HG03354 (cell line): Measurements from ENCODE around the gene SMIM45.

ENCODE experiments used
- ATAC-seq: cut with Tn5 transposase; IDR thresholded peaks from one replicate; pipeline ENCODE4 v1.9.1; 2021; ENCODE audit warnings: mild to moderate bottlenecking; ENCODE audit not compliant: unreplicated experiment, poor library complexity, severe bottlenecking

Gene SMIM45

DNA sequence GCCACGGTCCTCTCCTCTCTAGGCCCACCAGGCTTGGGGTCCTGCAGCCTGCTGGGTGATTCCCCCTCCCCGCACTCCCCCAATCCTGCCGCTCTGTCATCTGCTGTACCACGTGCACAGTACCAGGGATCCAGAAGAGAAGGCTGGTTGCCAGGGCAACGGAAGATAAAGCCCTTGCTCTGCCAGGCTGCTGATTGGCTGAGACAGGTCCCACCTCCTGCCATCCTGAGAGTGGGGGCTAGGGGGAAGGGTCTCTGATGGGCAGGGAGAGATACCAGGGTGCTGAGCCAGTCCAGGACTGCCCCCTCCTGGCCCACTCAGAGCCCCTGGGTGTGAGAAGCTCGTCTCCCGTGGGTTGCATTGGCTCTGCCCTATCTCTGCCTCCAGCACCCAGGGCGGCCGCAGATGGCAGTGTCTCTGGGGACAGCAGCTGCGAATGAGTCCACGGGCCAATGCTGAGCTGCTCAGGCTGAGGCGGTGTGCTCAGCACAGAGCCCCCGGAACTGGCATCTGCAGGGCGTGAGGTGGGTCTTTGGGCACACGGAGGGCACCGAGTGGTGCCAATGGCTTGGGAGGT lies at the start of gene SMIM45:
Gene SMIM45, plus strand, starts transcription at position 253 of the 577 bp plus-strand sequence.
- ATAC-seq = no peak

DNA sequence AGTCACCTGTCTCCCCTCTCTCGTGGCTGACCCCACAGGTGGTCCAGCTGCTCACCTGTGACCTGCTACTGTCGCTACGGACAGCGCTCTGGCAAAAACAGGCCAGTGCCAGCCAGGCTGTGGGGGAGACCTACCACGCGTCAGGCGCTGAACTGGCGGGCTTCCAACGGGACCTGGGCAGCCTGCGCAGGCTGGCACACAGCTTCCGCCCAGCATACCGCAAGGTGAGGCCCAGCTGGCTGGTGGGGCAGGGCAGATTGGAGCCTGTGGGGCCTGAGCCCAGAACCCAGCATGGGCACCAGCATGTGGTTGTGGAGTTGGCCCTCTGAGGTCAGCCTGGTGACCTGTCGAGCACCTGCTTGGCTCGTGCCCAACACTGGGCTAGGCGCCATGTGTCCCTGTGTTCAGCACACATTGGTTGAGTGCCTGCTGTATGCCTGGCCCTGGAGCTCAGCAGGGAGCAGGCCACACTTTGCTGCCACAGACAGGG lies 49.0 kb upstream of the SMIM45 start:
- ATAC-seq = no peak

DNA sequence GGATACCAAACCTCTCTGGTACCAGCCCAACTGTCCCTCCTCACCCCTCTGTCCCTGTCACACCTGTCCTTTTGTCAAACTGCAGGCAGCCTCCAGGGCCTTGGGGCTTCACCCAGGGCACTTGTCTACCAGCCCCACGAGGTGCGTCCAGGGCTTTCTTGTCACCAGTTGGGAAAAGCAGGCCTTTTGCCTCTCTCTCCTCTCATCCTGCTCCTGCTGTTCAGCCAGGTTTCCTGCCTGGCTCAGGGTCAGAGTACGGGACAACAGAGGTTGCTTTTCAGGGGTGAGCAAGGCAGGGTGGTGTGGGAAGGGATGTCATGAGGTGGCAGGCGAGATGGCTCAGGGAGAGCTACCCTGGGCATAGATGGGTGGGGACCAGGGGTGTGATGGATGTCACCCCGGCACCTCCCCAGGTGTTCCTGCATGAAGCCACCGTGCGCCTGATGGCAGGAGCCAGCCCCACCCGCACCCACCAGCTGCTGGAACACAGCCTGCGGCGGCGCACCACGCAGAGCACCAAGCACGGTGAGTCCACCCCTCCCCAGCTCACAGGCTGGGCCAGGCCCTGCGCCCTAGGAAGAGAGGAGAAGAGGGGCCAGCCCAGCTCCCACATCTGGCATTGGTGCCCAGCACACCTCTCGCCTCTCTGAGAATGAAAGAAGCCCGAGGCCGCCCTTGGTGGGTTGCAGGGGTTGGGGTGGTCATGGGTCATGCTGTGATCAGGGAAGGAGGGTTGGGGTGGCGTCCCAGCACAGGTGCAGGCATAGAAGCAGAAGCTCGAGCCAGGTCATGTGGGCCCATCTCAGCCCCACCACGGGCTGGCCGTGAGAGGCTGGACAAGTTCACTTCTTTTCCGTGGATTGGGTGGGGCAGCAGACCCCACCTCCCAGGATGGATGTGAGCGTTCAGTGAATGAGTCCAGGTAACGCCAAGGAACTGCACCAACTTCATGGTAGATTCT lies 47.2 kb upstream of the SMIM45 start:
- ATAC-seq = no peak

DNA sequence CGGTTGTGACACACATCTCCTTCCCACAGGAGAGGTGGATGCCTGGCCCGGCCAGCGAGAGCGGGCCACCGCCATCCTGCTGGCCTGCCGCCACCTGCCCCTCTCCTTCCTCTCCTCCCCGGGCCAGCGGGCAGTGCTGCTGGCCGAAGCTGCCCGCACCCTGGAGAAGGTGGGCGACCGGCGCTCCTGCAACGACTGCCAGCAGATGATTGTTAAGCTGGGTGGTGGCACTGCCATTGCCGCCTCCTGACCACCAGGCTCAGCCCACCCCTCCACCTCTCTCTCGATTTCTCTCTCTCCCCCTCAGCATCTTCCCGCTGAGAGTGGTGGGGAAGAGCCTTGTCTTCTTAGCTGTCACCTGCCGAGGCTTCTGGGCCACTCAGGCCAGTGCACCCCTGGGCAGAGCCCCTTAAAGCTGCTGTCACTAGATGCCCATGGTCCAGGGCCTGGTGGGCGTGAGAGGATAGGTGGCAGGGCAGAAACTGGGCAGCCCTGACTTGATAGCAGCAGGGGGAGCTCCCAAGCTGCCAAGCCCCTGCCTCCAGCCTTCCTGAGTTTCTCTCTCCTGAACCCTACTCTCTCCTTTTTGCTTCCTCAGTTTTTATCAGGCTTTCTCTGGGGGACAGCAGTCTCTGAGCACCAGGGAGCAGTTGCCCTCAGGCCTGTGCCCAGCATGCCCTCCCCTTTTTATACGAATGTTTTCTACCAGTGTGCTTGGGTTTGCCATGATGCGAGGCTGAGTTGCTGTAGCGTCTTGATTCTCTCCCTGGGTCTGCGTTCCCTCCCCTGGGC lies 46.3 kb upstream of the SMIM45 start:
- no peak for ATAC-seq

DNA sequence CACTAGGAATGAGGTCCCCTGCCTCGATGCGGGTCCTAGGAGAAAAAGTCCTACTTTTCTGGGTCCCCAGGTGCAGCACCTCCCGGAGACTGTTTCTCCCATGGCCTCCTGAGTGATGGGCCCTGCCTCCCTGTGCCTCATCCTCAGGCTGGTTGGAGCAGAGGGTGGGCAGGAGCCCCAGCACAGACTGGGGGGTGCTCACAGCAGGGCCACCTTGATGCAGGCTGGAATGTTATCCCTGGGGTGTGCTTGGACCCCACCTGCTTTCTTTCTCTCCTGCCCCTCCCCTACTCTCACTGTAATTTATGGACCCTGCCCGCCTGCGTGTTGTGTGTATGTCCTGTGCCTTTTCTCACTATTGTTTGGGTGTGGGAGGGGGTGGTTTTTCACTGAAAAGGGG lies 45.1 kb upstream of the SMIM45 start:
- no peak for ATAC-seq

DNA sequence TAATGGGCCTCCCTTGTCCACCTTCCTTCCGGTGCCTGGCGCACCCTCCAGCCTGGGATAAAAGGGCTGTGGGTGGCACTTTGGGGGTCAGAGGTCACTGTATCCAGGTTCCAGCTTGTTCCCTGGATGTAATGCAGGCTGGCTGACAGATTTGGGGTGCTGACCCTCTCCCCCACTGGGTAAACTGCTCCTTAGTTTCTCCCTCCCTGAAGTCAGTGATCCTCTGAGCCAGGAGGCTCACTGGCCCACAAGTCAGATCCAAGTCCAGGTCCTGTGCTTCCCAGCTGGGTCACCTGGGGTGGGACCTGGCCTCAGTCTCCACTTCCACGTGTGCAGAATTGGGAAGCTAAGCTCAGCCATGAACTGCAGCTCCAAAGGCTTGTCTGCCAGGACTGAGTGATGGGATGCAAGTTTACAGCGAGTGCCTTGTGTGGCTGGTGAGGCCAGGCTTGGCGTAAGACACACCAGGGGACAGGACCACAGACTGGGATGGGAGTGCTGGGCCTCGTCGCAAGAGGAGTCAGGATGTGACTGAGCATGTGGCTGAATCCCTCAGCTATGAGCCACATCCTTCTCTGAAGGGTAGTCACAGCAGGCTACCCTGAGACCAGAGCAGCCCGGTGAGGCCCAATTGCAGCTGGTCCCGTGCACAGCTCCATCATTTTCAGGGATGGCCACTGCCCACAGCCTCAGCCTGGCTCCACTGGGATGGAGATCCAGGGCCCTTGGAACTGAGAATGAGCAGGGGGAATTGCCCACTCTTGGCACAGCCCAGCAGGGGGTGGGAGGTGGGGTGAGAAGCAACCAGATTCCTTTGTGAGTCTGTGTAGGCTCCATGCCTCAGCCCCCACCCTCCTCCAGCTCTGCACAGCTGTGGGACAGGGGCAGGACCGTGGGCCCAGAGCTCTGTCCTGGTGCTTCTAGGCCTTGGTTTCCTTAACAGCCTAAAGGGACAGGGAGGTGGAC lies 44.2 kb upstream of the SMIM45 start:
- ATAC-seq = no peak

DNA sequence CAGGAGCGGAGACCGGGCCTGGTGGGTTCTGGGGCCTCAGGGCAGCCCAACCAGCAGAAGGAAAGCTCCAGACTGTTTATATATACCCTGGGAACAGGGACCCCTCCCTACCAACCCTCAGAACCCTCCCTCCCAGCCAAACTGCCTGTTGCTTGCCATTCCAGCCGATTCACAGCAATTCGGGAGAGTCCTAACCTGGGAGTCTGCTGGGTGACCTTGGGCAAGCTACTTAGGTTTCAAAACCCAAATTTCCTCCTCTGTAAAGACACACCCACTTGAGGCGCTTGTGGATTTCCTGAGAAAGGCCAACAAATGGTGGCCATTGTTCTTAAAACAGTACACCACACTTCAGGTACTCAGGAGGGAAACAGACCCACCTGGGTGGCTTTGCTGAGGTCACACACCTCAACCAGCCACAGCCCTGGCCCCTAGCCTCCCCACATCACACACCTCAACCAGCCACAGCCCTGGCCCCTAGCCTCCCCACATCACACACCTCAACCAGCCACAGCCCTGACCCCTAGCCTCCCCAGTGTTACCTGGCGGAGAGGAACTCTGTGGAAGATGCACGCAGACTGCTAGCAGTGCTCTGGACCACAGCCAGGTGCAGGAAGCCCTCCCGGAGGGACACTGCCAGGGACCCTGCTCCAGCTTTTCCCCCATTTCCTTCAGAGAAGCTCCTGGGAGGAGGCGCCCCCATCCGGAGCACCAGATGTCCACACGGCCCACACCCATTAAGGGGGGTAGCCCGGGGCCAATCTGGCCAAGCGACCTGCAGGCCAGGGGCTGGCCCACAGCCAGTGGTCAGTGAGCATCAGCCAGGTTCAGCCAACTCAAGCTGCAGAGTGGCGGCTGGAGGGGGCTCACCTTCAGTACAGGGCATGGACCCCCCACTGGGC lies 43.3 kb upstream of the SMIM45 start:
- no peak for ATAC-seq

DNA sequence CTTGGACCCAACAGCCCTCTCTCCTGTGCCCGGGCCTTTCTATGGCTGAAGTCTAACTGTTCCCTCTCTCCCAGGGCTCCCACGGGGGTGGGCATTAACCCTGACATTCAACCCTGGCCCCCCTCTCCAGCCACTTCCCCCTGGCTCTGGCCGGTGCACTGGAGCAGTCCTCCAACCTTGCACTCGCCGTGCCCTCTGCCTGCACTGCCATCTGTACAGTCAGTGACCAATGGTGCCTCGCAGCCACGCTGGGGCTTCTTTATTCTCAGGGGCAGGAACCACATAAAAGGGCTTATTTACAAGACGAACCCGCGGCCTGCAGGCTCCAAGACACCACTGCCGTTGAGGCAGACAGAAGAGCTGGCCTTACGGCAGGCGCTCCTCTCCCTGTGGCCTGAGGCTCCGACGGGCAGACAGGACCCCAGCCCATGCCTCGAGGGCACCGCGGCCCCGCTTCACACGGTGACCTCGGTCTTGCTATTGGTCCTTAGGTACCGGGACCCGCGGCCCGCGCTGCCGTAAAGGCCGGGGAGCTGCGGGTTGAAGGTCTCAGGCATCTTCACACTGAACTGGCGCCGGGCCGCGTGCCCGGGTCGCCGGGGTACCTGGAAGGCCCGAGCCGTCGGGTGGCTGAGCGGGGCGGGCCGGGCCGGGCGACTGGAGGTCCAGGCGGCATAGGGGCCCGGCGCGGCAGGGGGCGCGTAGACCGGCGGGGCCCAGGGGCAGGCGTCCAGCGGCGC lies 42.5 kb upstream of the SMIM45 start:
- ATAC-seq = no peak

DNA sequence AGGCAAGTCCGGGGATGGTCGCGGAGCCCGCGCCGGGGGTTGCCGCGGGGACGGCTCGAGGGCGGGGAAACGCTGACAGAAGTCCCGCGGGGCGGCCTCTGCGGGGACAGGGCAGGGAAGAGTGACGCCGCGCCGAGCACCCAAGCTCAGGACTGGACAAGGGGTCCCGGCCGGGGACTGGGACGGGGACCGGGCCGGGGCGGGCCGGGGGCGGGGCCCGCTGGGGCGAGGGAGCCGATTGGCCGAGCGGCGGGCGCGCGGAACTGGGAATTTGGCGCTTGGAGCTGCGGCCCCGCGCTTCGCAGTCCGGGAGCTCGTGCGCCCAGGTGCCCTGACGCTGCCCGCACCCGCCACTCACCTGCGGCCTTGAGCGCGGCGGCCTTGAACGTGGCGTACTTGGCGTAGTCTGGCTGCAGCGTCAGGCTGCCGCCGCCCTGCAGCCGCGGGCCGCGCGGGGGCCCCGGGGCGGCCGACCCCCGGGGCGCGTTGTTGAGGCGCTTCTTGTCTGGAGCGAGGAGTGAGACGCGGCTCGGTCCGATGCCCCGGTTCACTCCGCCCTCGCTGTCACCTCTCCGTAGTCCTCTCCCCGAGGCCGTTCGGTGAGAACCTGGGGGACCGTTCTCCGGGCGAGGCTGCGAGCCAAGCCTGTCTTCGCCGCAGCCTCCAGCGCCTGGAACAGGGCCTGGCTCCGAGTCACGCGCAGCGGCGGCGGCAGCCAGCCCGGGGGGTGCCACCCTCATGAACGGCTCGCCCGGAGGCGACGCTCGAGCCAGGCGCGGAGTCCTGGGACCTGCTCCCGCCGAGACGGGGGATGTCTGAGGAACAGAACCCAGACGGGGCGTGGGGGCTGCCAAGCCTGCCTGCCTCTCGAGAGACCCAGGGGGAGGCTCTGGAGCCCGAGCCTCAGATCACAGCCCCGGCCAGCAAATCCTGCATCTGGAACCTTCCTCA lies 41.6 kb upstream of the SMIM45 start:
- ATAC-seq = no peak

DNA sequence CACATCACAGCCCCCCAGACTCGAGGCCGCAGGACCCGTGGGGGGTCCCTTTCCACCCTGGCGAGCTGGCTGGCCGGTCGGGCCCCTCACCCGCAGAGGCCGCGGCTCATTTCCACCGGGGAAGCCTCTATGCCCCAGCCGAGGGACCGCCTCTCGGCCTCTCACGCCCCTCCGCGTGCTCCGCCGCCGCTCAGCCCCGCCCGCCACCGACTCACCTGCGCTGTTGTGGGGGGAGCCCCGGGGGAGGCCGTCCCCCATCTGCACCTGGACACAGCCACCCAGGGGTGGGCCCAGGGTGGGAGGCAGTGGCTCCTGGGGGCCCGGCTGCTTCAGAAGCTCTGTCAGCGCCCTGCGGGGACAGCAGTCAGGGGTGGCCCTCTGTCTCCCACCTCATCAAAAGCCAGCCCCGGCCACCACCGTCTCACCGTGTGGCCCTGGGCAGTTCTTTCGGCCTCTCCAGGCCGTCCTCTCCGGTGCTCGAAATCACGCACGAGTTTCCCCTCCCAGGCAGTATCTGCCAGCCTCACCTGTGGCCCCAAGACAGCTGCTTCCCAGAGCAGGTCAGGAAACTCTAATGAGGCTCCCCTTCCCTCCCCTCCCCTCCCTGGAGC lies 40.8 kb upstream of the SMIM45 start:
- no peak for ATAC-seq

DNA sequence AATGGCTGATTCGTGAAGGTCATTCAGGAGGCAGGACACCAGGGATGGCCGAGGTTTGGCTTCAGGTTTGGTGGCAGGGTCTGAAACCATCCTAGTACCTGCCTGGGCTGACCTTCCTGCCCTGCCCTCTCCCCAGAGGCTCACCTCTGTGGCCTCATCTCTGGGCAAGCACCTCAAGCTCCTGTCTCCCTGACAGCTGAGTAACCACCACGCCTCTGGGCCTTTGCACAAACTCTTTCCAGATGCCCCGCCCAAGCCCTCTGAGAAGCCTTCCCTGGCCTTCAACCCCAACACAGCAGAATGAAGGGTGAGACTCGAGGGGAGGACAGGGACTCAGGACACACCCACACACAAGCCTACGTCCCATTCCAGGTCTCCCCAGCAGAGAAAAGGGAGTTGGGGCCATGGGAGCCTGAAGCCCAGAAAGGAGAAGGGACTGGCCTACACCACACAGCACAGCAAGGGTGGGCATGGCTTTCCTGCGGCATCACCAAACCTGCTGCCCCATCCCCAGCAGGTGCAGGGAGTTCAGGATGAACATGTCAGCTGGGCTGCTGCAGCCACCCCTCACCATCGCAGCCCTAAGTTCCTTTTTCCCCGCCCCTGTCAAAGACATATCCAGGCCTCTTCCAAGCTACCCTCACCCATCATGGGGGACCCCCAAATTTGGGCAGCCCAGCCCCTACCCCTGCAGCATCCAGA lies 39.5 kb upstream of the SMIM45 start:
- no peak for ATAC-seq

DNA sequence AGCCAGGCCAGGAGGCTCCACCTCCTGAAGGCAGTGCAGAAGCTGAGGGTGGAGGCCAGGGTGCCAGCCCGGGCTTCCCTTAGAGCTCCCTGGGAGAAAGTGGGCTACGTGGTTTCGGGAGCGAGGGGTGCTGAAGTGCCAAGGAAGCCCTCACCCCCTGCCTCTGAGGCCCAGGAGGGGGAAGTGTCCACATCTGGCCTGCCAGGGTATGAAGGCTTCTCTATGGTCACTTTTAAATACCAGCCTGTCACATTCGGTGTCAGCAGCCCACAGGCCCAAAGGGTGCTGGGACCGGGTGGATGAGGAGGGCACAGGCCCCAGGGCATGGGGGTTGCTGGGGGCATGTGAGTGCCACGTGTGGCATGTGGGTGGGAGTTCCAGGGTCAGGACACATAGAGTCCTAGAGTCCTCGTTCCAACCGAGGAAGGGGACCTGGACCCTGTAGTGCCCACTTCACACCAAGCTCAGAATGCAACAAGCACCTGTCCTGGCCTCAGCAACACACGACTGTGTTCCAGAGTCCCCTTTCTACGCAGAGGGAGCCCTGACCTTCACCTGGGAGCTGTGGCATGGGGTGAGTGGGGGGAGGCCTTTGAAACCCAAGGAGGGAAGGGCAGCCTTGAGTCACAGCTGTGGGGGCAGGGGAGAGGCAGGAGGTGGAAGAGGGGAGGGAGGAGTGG lies 38.8 kb upstream of the SMIM45 start:
- ATAC-seq = no peak

DNA sequence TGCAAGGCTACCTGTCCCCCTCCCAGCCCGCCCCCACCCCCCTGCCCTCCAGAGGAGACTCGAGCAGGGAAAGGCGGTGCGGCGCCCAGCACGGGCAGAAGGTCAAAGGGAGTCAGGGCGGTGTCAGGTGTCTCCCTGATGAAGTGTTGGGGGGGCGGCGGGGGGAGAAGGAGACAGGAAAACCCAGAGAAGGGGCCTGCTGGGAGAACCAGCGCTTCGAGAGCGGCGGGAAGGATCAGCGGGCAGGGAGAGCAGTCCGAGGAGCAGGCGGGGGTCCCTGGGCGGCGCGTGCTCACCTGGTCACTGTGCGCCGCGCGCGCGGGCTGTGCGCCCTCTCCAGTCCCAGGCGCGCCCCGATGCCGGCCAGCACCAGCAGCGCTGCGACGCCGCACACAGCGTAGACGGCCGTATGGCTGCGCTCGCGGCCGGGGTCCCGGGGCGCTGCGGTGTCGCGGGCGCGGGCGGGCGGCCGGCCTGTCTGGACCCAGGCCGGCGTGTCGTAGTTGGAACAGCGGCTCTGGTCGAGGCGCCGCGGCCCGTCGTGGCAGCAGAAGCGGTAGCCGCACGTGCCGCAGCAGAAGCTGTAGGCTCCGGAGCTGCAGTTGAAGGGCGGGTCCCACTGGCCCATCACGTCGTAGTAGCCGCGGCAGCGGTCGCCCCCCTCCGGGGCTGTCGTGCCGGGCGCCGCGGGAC lies 38.0 kb upstream of the SMIM45 start:
- no peak for ATAC-seq

DNA sequence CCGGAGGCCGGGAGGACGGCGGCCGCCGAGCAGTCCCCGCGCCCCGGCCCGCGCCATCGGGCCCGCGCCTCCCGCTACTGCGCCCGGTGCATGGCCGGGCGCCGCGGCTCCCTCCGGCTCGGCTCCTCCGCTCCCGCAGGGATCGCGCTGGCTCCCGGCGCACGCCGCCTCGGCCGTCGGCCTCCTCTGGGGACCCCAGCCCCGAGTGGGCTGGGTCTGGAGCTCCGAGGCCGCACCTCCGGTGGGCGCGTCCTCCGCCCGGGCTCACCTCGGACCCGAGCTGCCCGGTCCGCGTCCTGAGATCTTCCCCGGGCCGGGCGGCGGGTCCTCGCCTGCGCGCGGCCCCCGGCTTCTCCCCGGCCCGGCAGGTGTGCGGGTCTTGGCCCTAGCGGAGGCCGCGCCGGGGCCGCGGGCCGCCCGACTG lies 37.3 kb upstream of the SMIM45 start:
- no peak for ATAC-seq
